GM12801 (cell line): ENCODE data around the gene KRT7.

Source experiments
- TF ChIP-seq, protein P1 (sequence below): IDR thresholded peaks from one replicate; pipeline ENCODE4 v1.5.1; 2011; ENCODE audit warnings: control low read depth; ENCODE audit not compliant: insufficient read length; ENCODE audit errors: extremely low read depth

KRT7 gene

DNA sequence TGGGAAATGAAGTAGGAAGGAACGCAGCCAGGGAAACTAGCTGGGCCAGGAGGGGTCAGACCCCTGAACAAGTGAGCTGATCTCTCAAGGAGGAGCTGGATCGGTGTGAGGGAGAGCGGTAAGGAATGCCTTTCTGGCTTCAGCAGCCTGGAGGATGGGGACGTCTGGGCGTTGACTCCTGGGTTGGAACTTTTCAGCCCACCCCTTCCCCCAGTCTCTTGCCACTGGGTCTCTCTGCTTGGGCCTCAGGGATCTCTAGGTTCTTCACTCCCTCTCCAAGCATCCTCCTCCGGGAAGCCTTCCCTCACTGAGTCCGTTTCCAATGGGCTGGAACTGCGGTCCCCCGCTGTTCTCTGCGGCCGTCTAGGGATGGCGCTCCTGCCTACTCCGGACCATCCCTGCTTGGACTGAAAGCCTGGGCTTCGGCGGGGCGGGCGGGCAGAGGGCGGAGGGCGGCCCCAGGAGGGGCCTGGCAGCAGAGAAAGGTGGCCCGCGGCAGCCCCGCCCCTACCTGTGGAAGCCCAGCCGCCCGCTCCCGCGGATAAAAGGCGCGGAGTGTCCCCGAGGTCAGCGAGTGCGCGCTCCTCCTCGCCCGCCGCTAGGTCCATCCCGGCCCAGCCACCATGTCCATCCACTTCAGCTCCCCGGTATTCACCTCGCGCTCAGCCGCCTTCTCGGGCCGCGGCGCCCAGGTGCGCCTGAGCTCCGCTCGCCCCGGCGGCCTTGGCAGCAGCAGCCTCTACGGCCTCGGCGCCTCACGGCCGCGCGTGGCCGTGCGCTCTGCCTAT is at the start of gene KRT7:
KRT7 (plus strand) TSS at position 570 of the 788 bp plus-strand sequence; CDS start at position 624, 54 bp downstream.
- TF ChIP-seq, protein P1, sequence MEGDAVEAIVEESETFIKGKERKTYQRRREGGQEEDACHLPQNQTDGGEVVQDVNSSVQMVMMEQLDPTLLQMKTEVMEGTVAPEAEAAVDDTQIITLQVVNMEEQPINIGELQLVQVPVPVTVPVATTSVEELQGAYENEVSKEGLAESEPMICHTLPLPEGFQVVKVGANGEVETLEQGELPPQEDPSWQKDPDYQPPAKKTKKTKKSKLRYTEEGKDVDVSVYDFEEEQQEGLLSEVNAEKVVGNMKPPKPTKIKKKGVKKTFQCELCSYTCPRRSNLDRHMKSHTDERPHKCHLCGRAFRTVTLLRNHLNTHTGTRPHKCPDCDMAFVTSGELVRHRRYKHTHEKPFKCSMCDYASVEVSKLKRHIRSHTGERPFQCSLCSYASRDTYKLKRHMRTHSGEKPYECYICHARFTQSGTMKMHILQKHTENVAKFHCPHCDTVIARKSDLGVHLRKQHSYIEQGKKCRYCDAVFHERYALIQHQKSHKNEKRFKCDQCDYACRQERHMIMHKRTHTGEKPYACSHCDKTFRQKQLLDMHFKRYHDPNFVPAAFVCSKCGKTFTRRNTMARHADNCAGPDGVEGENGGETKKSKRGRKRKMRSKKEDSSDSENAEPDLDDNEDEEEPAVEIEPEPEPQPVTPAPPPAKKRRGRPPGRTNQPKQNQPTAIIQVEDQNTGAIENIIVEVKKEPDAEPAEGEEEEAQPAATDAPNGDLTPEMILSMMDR = no peak

- TF ChIP-seq, protein P1 = no peak
Measured at GRCh38 chr12:52183544-52183910, 49.5 kb upstream of the KRT7 start.

DNA sequence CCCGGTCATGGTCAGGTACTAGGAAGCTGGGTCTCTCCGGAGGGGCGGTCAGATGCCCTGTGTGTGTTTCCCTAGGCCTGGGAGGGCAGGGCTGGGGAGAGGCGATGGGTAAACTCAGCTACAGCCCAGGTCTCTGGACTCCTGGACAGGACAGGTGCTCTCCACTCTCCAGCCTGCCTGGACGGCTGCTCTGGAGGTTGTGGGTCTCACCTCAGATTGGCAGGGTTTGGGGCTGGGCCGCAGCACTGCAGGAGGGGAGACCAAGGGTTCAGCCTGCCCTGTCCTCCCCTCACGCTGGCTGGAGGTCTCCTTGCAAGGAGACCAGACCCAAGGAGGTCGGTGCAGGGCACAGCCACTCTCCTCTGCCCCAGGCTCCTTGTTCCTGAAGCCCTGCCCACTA is 49.1 kb upstream of the KRT7 start:
- TF ChIP-seq, protein P1 = no peak

GRCh38 chr12:52184813-52185212 is 48.2 kb upstream of the KRT7 start:
- TF ChIP-seq, protein P1 = no peak

GRCh38 chr12:52185400-52185967 is 47.6 kb upstream of the KRT7 start:
- TF ChIP-seq, protein P1 = no peak

DNA sequence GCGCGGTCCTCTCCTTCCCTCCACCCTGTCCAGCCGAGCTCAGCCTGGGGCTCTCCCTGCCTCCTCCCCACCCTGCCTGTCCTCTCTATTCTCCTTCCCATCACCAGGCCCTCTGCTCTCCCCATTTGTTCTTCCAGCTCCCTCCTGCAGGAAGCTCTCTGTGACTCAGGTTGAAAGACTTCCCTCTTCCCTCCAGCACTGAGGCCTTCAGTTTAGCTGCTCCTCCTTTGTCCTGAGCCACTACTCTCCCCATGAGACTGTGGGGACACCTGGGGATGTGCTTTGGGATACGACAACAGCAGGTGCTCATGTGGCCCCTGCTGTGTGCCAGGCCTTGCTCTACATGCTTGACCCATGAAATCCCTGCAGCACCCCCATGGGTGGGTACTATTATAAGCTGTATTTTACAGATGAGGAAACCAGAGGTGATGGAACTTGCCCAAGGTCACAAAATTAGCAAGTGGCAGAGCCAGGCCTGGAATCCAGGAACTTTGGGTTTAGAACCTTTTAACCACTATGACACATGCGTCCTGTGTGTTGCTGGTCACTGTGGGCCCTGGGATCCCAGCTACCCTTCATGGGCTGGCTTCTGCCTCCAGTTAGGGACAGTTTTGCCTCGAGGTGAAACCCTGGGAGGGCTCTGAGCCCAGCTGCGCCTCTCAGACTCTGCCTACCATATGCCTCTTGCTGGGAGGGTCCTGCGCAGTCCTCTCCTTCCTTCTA is 46.8 kb upstream of the KRT7 start:
- TF ChIP-seq, protein P1 = no peak

- TF ChIP-seq, protein P1 = no peak
Measured at GRCh38 chr12:52187206-52187605, 45.8 kb upstream of the KRT7 start.
